Effector CD4-positive, alpha-beta T cell (primary cell): ENCODE data around the gene LIFR. TPM values are rescaled to one million over a fixed set of nuclear protein-coding genes. Genes with fewer than 3 reads are reported as not detected.
"Not testable (repeated sequence)": the region's sequence is repeated elsewhere in the genome, so short reads cannot be mapped to it uniquely, and the experiment has no call there.

ENCODE experiments used
- DNase-seq: peaks from one replicate; pipeline ENCODE4 v3.0.0-alpha.2; 2020
- total RNA-seq: gene quantifications from one replicate; lab custom pipeline; 2026; lab: John Stamatoyannopoulos, UW

Gene LIFR, protein sequence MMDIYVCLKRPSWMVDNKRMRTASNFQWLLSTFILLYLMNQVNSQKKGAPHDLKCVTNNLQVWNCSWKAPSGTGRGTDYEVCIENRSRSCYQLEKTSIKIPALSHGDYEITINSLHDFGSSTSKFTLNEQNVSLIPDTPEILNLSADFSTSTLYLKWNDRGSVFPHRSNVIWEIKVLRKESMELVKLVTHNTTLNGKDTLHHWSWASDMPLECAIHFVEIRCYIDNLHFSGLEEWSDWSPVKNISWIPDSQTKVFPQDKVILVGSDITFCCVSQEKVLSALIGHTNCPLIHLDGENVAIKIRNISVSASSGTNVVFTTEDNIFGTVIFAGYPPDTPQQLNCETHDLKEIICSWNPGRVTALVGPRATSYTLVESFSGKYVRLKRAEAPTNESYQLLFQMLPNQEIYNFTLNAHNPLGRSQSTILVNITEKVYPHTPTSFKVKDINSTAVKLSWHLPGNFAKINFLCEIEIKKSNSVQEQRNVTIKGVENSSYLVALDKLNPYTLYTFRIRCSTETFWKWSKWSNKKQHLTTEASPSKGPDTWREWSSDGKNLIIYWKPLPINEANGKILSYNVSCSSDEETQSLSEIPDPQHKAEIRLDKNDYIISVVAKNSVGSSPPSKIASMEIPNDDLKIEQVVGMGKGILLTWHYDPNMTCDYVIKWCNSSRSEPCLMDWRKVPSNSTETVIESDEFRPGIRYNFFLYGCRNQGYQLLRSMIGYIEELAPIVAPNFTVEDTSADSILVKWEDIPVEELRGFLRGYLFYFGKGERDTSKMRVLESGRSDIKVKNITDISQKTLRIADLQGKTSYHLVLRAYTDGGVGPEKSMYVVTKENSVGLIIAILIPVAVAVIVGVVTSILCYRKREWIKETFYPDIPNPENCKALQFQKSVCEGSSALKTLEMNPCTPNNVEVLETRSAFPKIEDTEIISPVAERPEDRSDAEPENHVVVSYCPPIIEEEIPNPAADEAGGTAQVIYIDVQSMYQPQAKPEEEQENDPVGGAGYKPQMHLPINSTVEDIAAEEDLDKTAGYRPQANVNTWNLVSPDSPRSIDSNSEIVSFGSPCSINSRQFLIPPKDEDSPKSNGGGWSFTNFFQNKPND
- total RNA-seq, result not detected

GRCh38 chr5:38556599-38557307, at the start of gene LIFR:
Gene LIFR (minus strand): TSS chr5:38556646. CDS start chr5:38530647, 25,999 bp downstream.
- DNase-seq, result peak; percentile 6

GRCh38 chr5:38605610-38606009, 49.2 kb upstream of the LIFR start:
- DNase-seq, result no peak

GRCh38 chr5:38603691-38604090, 47.2 kb upstream of the LIFR start:
- no peak for DNase-seq

- no peak for DNase-seq
Observed at GRCh38 chr5:38602641-38603040, 46.2 kb upstream of the LIFR start.

- no peak for DNase-seq
Observed at GRCh38 chr5:38601863-38602298, 45.4 kb upstream of the LIFR start.

DNA sequence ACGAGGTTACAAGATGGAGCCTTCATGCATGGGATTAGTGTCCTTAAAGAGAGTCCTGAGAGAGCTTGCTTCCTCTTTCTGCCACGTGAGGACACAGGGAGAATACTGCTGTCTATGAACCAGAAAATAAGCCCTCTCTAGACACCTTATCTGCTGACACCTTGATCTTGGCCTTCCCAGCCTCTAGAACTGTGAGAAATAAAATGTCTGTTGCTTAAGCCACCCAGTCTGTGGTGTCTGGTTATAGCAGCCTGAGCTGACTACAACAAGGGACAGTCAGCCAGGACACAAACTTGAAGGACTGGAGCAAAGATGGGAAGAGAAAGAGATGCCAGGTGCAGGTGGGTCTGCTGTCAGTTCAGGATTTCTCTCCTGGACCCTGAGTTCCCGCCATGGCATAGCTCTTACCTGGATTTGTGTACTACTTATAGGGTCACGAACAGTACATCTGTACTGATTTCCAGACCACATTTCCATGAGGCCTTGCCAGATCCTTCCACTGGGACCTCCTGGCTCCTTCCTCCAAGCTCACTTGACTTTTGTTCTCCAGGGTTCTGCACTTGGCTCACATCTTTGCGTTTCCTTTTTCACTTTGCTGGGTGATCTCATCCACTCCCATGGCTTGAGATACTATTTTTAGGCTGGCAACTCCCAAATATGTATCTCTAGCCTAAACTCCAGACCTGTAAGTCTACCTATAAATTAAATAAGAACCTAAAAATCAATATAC, 44.9 kb upstream of the LIFR start:
- DNase-seq, result no peak

DNA sequence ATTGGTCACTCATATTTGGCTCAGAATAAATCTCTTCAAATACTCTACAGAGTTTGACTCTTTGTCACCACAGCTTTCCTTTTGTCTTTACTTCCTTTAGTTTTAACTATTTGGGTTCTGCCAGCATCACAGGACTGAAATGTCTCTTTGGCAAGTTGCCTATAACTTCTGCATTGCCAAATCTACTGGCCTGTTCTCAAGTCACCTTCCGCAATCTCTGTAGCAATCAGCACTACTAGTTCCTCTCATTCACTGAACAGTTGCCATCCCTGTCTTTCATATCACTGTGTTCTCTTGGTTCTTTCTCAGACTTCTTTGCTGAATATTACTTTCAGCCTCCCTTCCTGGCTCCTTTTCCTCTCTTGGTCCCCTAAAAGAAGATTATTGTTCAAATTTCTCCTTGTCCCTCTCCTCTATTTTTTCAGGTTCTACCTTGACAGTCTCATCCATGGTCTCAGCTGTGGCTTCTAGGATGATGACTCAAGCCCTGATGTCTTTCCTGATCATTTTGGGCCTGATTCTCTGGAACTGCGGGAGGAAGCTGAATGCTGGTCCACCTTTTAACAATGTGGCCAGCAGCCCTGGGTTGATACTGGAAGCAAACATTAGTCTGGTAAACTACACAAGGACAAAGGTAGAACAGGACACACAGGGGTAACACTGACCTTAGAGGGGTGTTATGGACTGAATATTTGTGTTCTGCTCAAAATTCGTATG, 44.0 kb upstream of the LIFR start:
- no peak for DNase-seq

DNA sequence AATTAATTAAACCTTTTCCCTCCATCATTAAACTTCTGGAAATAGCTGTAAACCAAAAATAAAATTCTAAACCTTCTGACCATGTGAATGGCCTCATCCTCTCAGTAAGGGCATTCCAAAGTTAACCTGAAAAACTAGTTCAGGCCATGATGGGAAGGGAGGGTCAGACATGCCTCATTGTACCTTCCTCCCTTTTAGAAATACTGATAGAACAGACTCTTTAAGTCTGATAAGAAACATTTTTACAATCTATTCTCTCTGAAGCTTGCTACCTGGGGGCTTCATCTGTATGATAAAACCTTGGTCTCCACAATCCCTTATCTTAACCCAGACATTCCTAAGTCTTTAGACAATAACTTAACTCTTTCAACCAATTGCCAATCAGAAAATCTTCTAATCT, 43.3 kb upstream of the LIFR start:
- not testable (repeated sequence) for DNase-seq

GRCh38 chr5:38598994-38599617, 42.7 kb upstream of the LIFR start:
- no peak for DNase-seq

DNA sequence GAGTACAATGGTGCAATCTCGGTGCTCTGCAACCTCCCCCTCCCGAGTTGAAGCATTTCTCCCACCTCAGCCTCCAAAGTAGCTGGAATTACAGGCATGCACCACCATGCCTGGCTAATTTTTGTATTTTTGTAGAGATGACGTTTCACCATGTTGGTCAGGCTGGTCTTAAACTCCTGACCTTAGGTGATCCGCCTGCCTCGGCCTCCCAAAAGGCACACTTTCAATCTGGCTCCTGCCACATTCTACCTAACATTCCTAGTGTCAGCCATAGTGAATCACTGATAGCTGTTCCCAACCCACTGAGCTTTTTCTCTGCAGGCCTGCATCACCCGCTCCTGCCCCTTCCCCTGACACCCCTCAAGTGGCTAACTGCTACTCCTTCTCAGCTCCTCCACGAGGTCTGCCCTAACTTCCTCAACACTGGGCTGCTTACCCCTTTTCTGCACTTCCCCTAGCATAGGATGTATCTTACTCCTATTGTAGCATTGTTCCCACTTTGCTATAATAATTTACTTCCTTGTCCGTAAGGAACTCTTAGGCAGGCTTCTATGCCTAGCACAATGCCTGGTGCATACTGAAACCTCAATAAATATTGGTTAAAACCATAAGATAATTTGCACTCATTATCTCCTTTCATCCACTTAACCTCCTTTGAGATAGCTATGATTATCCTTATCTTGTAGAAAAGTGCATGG, 42.0 kb upstream of the LIFR start:
- DNase-seq, result no peak

DNA sequence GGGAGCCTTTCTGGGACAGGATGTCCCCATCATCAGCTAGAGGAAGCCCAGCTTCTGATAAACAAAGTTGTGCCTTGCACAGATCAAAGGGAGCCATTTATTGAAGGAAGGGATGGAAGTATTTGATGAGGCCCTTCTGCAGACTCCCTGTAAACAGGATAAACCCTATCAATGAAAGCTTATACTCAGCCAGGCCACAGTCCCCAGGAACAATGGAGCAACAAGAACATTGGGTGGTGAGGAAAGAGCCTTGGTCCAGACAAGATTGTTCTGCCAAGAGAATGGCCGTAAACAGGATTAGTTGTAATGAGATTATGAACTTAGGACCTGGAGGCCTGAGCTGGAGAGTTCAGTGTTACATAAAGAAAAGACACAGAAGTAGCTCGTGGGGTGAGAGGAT, 40.5 kb upstream of the LIFR start:
- no peak for DNase-seq

- no peak for DNase-seq
Observed at GRCh38 chr5:38595132-38595745, 38.8 kb upstream of the LIFR start.

DNA sequence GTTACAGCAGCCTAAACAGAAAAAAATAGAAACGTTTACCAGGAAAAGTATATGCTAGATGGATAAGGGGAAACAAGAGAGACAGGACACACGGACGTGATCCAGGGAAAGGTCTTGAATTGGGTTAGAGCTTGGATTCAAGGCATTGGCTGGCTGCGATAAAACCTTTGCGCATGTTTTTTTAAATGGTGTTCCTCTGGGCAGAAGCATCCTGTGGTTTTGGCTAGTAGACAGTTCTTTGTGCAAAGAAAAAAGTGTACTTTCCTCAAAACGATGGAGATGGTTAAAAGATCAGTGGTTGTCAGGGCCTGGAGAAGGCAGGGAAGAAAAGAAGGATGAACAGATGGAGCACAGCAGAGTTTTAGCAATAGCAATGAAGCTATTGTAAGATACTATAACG, 37.5 kb upstream of the LIFR start:
- no peak for DNase-seq

- DNase-seq, result no peak
Observed at GRCh38 chr5:38591523-38591849, 35.0 kb upstream of the LIFR start.

GRCh38 chr5:38590838-38591522, 34.5 kb upstream of the LIFR start:
- no peak for DNase-seq

GRCh38 chr5:38589629-38590028, 33.2 kb upstream of the LIFR start:
- no peak for DNase-seq

- DNase-seq, result no peak
Observed at GRCh38 chr5:38585816-38586215, 29.4 kb upstream of the LIFR start.

- DNase-seq, result no peak
Observed at GRCh38 chr5:38583500-38583899, 27.1 kb upstream of the LIFR start.

GRCh38 chr5:38582975-38583319, 26.5 kb upstream of the LIFR start:
- DNase-seq, result no peak
